OCI-LY3 (cell line): ENCODE results near the gene PDZK1.

Experiments
- EZH2phosphoT487 ChIP-seq: fragments of 200-600 bp; shearing (Covaris generic); IDR thresholded peaks from 2 replicates; pipeline ENCODE4 v1.6.1; 2018; ENCODE audit warnings: antibody characterized with exemption, mixed run types, low read depth
- TF ChIP-seq, protein P1 (sequence below): fragments of 200-600, 300-600 bp; sonication (generic); IDR thresholded peaks from 2 replicates; pipeline ENCODE4 v1.5.1; 2014; ENCODE audit warnings: antibody characterized with exemption, low read length, low read depth

DNA sequence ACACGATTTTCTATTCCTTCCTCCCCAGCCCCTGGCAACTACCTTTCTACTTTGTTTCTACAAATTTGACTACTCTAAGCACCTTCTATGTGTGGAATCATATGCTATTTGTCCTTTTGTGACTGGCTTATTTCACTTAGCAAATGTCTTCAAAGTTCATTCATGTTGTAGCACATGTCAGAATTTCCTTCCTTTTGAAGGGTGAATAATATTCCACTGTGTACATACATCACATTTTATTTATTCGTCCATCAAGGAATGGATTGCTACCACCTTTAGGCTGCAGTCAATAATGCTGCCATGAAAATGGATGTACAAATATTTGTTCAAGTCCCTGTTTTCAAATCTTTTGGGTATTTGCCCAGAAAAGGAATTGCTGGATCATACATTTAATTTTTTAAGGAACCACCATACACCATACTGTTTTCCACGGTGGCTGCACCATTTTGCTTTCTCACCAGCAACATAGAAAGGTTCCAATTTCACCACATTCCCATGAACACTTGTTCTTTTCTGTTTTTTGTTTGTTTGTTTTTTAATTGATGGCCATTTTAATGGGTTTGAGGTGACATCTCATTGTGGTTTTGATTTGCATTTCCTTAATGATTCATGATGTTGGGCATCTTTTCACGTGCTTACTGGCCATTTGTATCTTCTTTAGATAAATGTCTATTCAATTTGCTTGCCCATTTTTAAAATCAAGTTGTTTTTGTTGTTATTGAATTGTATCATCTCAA lies 3.3 kb upstream of the PDZK1 start:
- TF ChIP-seq, protein P1, sequence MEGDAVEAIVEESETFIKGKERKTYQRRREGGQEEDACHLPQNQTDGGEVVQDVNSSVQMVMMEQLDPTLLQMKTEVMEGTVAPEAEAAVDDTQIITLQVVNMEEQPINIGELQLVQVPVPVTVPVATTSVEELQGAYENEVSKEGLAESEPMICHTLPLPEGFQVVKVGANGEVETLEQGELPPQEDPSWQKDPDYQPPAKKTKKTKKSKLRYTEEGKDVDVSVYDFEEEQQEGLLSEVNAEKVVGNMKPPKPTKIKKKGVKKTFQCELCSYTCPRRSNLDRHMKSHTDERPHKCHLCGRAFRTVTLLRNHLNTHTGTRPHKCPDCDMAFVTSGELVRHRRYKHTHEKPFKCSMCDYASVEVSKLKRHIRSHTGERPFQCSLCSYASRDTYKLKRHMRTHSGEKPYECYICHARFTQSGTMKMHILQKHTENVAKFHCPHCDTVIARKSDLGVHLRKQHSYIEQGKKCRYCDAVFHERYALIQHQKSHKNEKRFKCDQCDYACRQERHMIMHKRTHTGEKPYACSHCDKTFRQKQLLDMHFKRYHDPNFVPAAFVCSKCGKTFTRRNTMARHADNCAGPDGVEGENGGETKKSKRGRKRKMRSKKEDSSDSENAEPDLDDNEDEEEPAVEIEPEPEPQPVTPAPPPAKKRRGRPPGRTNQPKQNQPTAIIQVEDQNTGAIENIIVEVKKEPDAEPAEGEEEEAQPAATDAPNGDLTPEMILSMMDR = no peak
- no peak for TF ChIP-seq EZH2phosphoT487
